Fibroblast of mammary gland (primary cell): ENCODE measurements around the gene ARHGAP42.
"Not testable (repeated sequence)": the region's sequence is repeated elsewhere in the genome, so short reads cannot be mapped to it uniquely, and the experiment has no call there.

Experiments
- DNase-seq: peaks from one replicate; pipeline ENCODE4 v3.0.0-alpha.2; 2010; ENCODE audit warnings: low read depth
- H3K4me3 ChIP-seq: 2 replicates; pipeline ENCODE4 v1.5.1; 2011; ENCODE audit warnings: low read depth, mild to moderate bottlenecking, low read length, moderate library complexity; ENCODE audit not compliant: control insufficient read depth
- TF ChIP-seq, protein P1 (sequence below): conservative IDR thresholded peaks from 2 replicates; pipeline ENCODE4 v1.5.1; 2011; ENCODE audit warnings: low read depth, low read length, inconsistent platforms; ENCODE audit not compliant: control insufficient read depth, insufficient read depth

Gene ARHGAP42

DNA sequence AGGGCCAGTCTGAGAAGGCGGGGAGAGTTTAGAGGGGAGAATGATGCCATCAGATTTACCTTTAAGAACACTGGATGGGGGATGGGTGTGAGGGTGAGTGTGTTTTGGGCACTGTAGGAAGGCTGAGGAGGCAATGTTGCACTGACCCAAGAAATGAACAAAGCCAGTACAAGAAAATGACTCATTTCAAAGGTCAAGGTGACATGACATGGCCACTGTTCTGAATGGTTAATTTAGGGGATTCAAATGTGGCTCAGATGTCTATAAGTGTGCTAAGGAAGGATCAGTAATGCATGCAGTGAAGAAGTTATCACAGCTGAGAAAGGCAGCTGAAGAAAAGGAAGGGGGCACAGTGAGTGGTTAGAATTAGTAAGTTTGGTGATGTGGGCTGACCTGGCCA lies 312.7 kb downstream of the ARHGAP42 start:
- no peak for DNase-seq
- H3K4me3 ChIP-seq: no peak overlapping the region
- TF ChIP-seq, protein P1, sequence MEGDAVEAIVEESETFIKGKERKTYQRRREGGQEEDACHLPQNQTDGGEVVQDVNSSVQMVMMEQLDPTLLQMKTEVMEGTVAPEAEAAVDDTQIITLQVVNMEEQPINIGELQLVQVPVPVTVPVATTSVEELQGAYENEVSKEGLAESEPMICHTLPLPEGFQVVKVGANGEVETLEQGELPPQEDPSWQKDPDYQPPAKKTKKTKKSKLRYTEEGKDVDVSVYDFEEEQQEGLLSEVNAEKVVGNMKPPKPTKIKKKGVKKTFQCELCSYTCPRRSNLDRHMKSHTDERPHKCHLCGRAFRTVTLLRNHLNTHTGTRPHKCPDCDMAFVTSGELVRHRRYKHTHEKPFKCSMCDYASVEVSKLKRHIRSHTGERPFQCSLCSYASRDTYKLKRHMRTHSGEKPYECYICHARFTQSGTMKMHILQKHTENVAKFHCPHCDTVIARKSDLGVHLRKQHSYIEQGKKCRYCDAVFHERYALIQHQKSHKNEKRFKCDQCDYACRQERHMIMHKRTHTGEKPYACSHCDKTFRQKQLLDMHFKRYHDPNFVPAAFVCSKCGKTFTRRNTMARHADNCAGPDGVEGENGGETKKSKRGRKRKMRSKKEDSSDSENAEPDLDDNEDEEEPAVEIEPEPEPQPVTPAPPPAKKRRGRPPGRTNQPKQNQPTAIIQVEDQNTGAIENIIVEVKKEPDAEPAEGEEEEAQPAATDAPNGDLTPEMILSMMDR: no peak

DNA sequence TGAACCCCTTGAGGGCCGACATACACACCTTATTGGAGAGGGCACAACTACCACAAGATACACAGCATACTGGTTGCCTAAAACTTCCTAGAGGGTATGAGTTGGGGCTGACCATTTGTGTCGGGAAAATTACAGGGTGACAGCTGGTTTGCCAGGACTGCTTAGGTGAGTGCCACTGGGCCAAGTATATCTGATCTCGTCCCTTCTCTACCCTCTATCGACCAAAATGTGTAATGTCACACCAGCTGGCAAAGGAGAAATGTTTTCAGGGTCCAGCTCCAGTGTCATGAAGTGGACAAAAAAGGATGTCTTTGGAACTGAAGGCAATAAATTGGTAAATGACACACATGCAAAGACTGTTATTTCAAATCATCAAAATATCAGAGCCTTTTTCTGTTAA lies 316.4 kb downstream of the ARHGAP42 start:
- TF ChIP-seq, protein P1: peak; percentile 8
- H3K4me3 ChIP-seq: no peak overlapping the region
- DNase-seq: no peak

DNA sequence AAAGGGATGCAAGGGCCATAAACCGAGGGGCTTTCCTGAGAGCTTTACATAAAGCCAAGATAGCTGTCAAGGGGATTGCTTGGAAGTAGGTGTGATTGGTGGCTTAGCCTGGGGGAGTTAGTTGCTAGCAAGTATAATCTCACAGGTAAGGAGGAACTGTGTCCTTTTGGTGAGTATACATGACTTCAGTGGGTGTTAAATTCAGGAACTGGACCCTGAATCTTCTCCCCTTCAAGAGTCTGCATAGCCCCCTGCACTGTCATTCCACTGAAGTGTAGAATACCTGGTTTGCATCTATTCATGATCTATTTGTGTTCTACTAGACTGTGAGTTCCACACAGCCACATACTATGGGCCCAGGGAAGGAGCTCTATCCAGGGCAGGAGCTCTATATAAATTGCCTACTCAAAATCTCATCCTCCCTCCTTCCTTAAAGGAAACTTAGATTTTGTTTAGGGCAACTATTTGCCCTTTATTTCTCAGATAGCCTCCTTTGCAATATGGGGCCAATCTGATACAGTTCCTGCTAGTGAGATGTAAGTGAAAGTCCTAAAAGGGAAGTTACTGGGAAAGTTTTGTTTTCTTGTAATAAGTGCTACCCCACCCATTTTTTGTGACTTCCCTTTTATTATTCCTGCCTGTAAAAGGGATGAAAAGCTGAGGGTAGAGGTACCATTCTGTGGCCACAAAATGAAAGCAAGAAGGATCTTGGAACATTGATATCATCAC lies 322.0 kb downstream of the ARHGAP42 start:
- DNase-seq: no peak
- TF ChIP-seq, protein P1: no peak
- H3K4me3 ChIP-seq: no peak overlapping the region

DNA sequence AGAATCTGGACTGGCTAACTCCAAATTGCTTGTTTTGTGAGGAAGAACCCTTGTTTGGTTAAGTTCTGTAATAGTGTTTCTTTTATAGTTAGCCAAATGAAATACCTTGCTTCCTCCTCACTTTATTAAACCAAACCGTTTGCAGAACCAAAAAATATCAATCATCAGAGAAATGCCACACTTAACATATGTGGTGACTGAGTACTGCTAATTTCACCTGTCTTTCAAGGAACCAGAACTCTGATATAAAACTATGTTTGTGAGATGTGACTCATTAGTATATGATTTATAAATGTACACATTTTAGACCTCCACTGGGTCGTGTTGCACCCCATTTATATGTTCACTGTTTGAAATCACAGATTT lies 322.6 kb downstream of the ARHGAP42 start:
- TF ChIP-seq, protein P1: no peak
- DNase-seq: no peak
- no peak overlapping the region for H3K4me3 ChIP-seq

DNA sequence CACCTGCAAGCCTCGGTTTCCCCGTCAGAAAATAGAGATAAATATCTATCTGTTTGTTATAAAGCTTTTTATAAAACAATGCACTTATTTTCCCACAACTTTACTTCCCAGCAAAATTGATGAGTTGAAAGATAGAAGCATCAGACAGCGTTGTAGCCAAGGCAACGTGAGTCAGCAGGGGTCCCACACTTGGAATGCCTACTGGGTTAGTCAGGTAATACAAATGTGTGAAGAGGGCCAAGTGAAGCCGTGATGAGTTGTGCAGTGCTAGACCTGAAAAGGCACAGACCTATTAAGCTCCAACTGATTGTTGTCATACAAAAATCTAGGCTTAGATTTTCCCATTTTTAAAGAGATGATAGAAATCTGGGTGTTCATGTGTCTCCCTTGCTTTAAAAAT lies 323.8 kb downstream of the ARHGAP42 start:
- peak; percentile 32 for DNase-seq

DNA sequence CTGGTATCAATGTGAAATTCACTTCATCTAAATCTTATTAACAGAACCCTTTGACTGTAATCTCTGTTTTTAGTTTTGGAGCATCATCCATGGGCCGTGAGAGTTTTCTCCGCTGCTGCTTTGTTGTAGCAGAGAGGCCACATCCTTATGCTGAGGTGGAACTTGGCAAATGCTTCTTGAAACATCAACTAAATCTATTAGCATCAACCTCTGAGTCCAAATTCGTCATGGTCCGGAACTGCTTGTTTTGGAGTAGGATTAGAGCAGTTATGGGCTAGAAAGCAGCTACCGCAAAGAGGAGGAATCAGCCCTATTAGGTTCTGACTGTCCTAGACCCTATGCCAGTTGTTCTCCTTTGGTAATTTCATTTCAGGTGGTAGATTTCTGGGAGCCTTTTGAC lies 324.8 kb downstream of the ARHGAP42 start:
- no peak overlapping the region for H3K4me3 ChIP-seq
- TF ChIP-seq, protein P1: no peak
- peak; percentile 53 for DNase-seq

More for the DNA sequence above, 323.8 kb downstream of the ARHGAP42 start:
- TF ChIP-seq, protein P1: no peak
- H3K4me3 ChIP-seq: no peak overlapping the region

DNA sequence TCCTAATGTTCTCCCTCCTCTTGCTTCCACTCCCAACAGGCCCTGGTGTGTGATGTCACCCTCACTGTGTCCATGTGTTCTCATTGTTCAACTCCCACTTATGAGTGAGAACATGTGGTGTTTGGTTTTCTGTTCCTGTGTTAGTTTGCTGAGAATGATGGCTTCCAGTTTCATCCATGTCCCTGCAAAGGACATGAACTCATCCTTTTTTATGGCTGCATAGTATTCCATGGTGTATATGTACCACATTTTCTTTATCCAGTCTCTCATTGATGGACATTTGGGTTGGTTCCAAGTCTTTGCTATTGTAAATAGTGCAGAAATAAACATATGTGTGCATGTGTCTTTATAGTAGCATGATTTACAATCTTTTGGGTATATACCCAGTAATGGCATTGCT lies 326.6 kb downstream of the ARHGAP42 start:
- not testable (repeated sequence) for H3K4me3 ChIP-seq, DNase-seq
